Trophoblast cell (in vitro differentiated cells and primary cell): ENCODE results near the gene DGAT2L6.

Experiments
- DNase-seq, 2 donors: peaks; one replicate each; pipeline ENCODE4 v3.0.0-alpha.2; 2016
- H2AFZ ChIP-seq: 2 replicates; pipeline ENCODE4 v1.6.1; 2013; ENCODE audit warnings: low read length, moderate library complexity, mild to moderate bottlenecking; ENCODE audit not compliant: insufficient read depth, poor library complexity
- H2AK5ac ChIP-seq: 2 replicates; pipeline ENCODE4 v1.6.1; 2013; ENCODE audit warnings: mild to moderate bottlenecking, low read length
- H2BK120ac ChIP-seq: 2 replicates; pipeline ENCODE4 v1.6.1; 2013; ENCODE audit warnings: low read length, mild to moderate bottlenecking, moderate library complexity; ENCODE audit not compliant: insufficient read depth, poor library complexity
- H2BK12ac ChIP-seq: 2 replicates; pipeline ENCODE4 v1.6.1; 2013; ENCODE audit warnings: mild to moderate bottlenecking, low read length, moderate library complexity
- H2BK5ac ChIP-seq: 2 replicates; pipeline ENCODE4 v1.6.1; 2013; ENCODE audit warnings: low read length, low read depth, moderate library complexity, mild to moderate bottlenecking; ENCODE audit not compliant: poor library complexity
- H3K14ac ChIP-seq: 2 replicates; pipeline ENCODE4 v1.6.1; 2013; ENCODE audit warnings: mild to moderate bottlenecking, low read length
- H3K18ac ChIP-seq: 2 replicates; pipeline ENCODE4 v1.6.1; 2013; ENCODE audit warnings: mild to moderate bottlenecking, low read length
- H3K23ac ChIP-seq: 2 replicates; pipeline ENCODE4 v1.6.1; 2013; ENCODE audit warnings: low read length
- H3K27ac ChIP-seq: 2 replicates; pipeline ENCODE4 v1.5.1; 2013; ENCODE audit warnings: low read depth, mild to moderate bottlenecking, inconsistent platforms, low read length, moderate library complexity
- H3K27me3 ChIP-seq: 2 replicates; pipeline ENCODE4 v1.6.1; 2013; ENCODE audit warnings: inconsistent platforms, mild to moderate bottlenecking, low read length, moderate library complexity; ENCODE audit not compliant: insufficient read depth
- H3K36me3 ChIP-seq, 2 experiments: 1 replicate in 1 of 2; 2 replicates in 1 of 2; pipeline ENCODE4 v1.6.1; 2013; ENCODE audit warnings: low read length in 2 of 2, mild to moderate bottlenecking in 2 of 2, moderate library complexity in 1 of 2; ENCODE audit not compliant: insufficient read depth in 2 of 2, control insufficient read depth in 1 of 2
- H3K4ac ChIP-seq: 2 replicates; pipeline ENCODE4 v1.6.1; 2013; ENCODE audit warnings: low read depth, mild to moderate bottlenecking, low read length, moderate library complexity
- H3K4me1 ChIP-seq, 2 experiments: 1 replicate in 1 of 2; 2 replicates in 1 of 2; pipeline ENCODE4 v1.6.1; 2013; ENCODE audit warnings: low read length in 2 of 2, mild to moderate bottlenecking in 2 of 2, moderate library complexity in 1 of 2; ENCODE audit not compliant: insufficient read depth in 2 of 2, control insufficient read depth in 1 of 2
- H3K4me2 ChIP-seq: 2 replicates; pipeline ENCODE4 v1.6.1; 2013; ENCODE audit warnings: inconsistent platforms, mild to moderate bottlenecking, low read length, moderate library complexity
- H3K4me3 ChIP-seq: 2 replicates; pipeline ENCODE4 v1.5.1; 2013; ENCODE audit warnings: mild to moderate bottlenecking, low read depth, low read length, inconsistent platforms
- H3K79me1 ChIP-seq: one replicate; pipeline ENCODE4 v1.6.1; 2013; ENCODE audit warnings: low read length
- H3K79me2 ChIP-seq: 2 replicates; pipeline ENCODE4 v1.6.1; 2013; ENCODE audit warnings: low read length, mild to moderate bottlenecking; ENCODE audit not compliant: control insufficient read depth, insufficient read depth, poor library complexity
- H3K9ac ChIP-seq: 2 replicates; pipeline ENCODE4 v1.6.1; 2013; ENCODE audit warnings: mild to moderate bottlenecking, low read length
- H3K9me3 ChIP-seq: 2 replicates; pipeline ENCODE4 v1.6.1; 2013; ENCODE audit warnings: low read depth, mild to moderate bottlenecking, control low read depth, inconsistent platforms, low read length; ENCODE audit not compliant: insufficient read depth
- H4K12ac ChIP-seq: 2 replicates; pipeline ENCODE4 v1.6.1; 2013; ENCODE audit warnings: low read depth, mild to moderate bottlenecking, low read length, moderate library complexity
- H4K8ac ChIP-seq: 2 replicates; pipeline ENCODE4 v1.6.1; 2013; ENCODE audit warnings: low read depth, mild to moderate bottlenecking, low read length, moderate library complexity
- H4K91ac ChIP-seq: one replicate; pipeline ENCODE4 v1.6.1; 2013; ENCODE audit warnings: low read depth, mild to moderate bottlenecking, low read length, moderate library complexity
- WGBS: extraction: QIAGEN DNeasy Blood & Tissue Kit; methylation state at CpG from one replicate; pipeline ENCODE4 v1.1.7; 2013; ENCODE audit warnings: missing lambda C conversion rate; ENCODE audit not compliant: insufficient read length, insufficient coverage; ENCODE audit errors: extremely low coverage; 5-methylcytosine and 5-hydroxymethylcytosine counted together

DGAT2L6 gene

DNA sequence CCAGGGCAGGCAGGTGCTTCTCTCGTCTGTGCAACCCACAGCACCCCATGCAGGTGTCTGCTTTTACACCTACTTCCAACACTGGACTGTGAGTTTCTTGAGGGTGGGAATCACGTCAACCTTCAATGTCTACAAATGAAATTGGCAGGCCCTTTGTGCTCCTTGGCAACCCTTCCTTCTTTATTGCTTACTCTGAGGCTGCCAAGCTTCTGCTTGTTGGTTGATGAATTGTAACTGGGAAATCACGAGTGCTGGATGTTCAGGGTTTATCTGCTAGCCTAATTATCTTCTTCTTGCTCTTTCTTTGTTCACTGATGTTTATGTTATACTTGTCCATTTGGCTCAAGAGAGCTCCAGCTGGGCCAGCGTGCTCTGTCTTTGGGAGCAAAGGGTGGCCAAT, 2.5 kb upstream of the DGAT2L6 start:
- Histone ChIP-seq H3K36me3 (no peaks in the 10 kb centered on the region), H2AK5ac (no peak overlapping the region), H3K18ac (no peak overlapping the region), H3K4me1 (no peaks in the 10 kb centered on the region), H3K23ac (no peak overlapping the region), H2BK12ac (no peak overlapping the region), H3K14ac (no peak overlapping the region), H3K79me2 (no peaks in the 10 kb centered on the region), H3K9me3 (no peaks in the 10 kb centered on the region), H3K27ac (no peak overlapping the region), H2BK5ac (no peak overlapping the region), H2AFZ (no peak overlapping the region), H2BK120ac (no peak overlapping the region), H4K8ac (no peak overlapping the region), H4K91ac (no peak overlapping the region), H3K4me2 (no peak overlapping the region), H3K4me3 (no peak overlapping the region), H3K9ac (no peak overlapping the region), H3K4ac (no peak overlapping the region), H3K27me3 (no peaks in the 10 kb centered on the region), H3K79me1 (no peaks in the 10 kb centered on the region), H4K12ac (no peak overlapping the region)
- WGBS = no CpG with 5 or more reads among the region's 4 CpGs
- DNase-seq = no peak

GRCh38 chrX:70175338-70175737, 1.9 kb upstream of the DGAT2L6 start:
- no peaks in the 10 kb centered on the region for H3K79me2 ChIP-seq
- no peaks in the 10 kb centered on the region for H3K4me1 ChIP-seq
- H3K4ac ChIP-seq = no peak overlapping the region
- no peaks in the 10 kb centered on the region for H3K9me3 ChIP-seq
- no peak overlapping the region for H2AK5ac ChIP-seq
- H3K14ac ChIP-seq = no peak overlapping the region
- no peak overlapping the region for H2BK12ac ChIP-seq
- H3K36me3 ChIP-seq = no peaks in the 10 kb centered on the region
- H4K8ac ChIP-seq = no peak overlapping the region
- H4K91ac ChIP-seq = no peak overlapping the region
- no CpG with 5 or more reads among the region's 7 CpGs for WGBS
- no peak overlapping the region for H4K12ac ChIP-seq
- no peaks in the 10 kb centered on the region for H3K27me3 ChIP-seq
- no peak overlapping the region for H2BK5ac ChIP-seq
- no peak overlapping the region for H3K4me3 ChIP-seq
- H3K79me1 ChIP-seq = no peaks in the 10 kb centered on the region
- H3K27ac ChIP-seq = no peak overlapping the region
- no peak overlapping the region for H3K23ac ChIP-seq
- H3K4me2 ChIP-seq = no peak overlapping the region
- H2BK120ac ChIP-seq = no peak overlapping the region
- DNase-seq = no peak
- H3K9ac ChIP-seq = no peak overlapping the region
- H3K18ac ChIP-seq = no peak overlapping the region
- H2AFZ ChIP-seq = no peak overlapping the region

- Histone ChIP-seq H3K14ac (no peak overlapping the region), H2AFZ (no peak overlapping the region), H3K4me3 (no peak overlapping the region), H3K23ac (no peak overlapping the region), H3K4me1 (no peaks in the 10 kb centered on the region), H2BK12ac (no peak overlapping the region), H3K4ac (no peak overlapping the region), H4K8ac (no peak overlapping the region), H3K4me2 (no peak overlapping the region), H4K12ac (no peak overlapping the region), H2BK5ac (no peak overlapping the region), H2BK120ac (no peak overlapping the region), H2AK5ac (no peak overlapping the region), H3K36me3 (no peaks in the 10 kb centered on the region), H3K9ac (no peak overlapping the region), H3K9me3 (no peaks in the 10 kb centered on the region), H3K27me3 (no peaks in the 10 kb centered on the region), H4K91ac (no peak overlapping the region), H3K79me1 (no peaks in the 10 kb centered on the region), H3K79me2 (no peaks in the 10 kb centered on the region), H3K18ac (no peak overlapping the region), H3K27ac (no peak overlapping the region)
- DNase-seq = no peak
- WGBS = no CpG with 5 or more reads among the region's 5 CpGs
Measured at GRCh38 chrX:70183091-70183490, 5.8 kb downstream of the DGAT2L6 start.

GRCh38 chrX:70190225-70190624, 12.9 kb downstream of the DGAT2L6 start:
- no peak overlapping the region for H3K4me2 ChIP-seq

More at GRCh38 chrX:70190225-70190624, 12.9 kb downstream of the DGAT2L6 start:
- Histone ChIP-seq H3K9me3 (no peaks in the 10 kb centered on the region), H3K4me3 (no peak overlapping the region), H4K91ac (no peak overlapping the region), H3K23ac (no peak overlapping the region), H3K27me3 (no peaks in the 10 kb centered on the region), H4K12ac (no peak overlapping the region), H2AK5ac (no peak overlapping the region), H3K27ac (no peak overlapping the region), H4K8ac (no peak overlapping the region), H3K79me1 (no peaks in the 10 kb centered on the region), H2BK12ac (no peak overlapping the region), H2AFZ (no peak overlapping the region), H2BK5ac (no peak overlapping the region), H3K14ac (no peak overlapping the region), H3K9ac (no peak overlapping the region), H2BK120ac (no peak overlapping the region), H3K4me1 (no peaks in the 10 kb centered on the region), H3K4ac (no peak overlapping the region), H3K18ac (no peak overlapping the region), H3K36me3 (no peaks in the 10 kb centered on the region), H3K79me2 (no peaks in the 10 kb centered on the region)
- DNase-seq = no peak
